PC-3 (cell line): ENCODE results near the gene HRH3. TPM values are rescaled to one million over a fixed set of nuclear protein-coding genes. Genes with fewer than 3 reads are reported as not detected.
A peak's percentile ranks its signal among the peaks of the same experiment; 100 is the strongest.

Experiments
- ATAC-seq: fragments of 200-7000 bp; cut with Tn5 transposase; 2 replicates; pipeline ENCODE4 v1.9.1; 2020; ENCODE audit warnings: mild to moderate bottlenecking, moderate library complexity
- BruUV-seq: library from RNA; stranded (reverse); fragments of 400-500 nt; replicated peaks from 2 replicates; lab custom pipeline; 2021; lab: Mats Ljungman, UMichigan
- CTCF ChIA-PET: fragments of 300-600 bp; sonication (Branson Sonifier 250); formaldehyde crosslinking; loops from one replicate; lab custom pipeline; 2022; ENCODE audit warnings: antibody characterized with exemption; lab: Charles Lee
- POLR2A ChIA-PET: fragments of 300-600 bp; sonication (Branson Sonifier 250); formaldehyde crosslinking; loops from one replicate; lab custom pipeline; 2022; ENCODE audit warnings: antibody characterized with exemption; ENCODE audit not compliant: unreplicated experiment; lab: Charles Lee
- DNase-seq: peaks from one replicate; pipeline ENCODE4 v3.0.0-alpha.2; 2015
- H2AFZ ChIP-seq: fragments of 300-600 bp; sonication (generic); 2 replicates; pipeline ENCODE4 v1.6.0; 2016; ENCODE audit warnings: antibody characterized with exemption, low read length
- H3F3A ChIP-seq: fragments of 300-600 bp; sonication (generic); one replicate; pipeline ENCODE4 v1.6.0; 2017; ENCODE audit warnings: antibody characterized with exemption, low read length, control low read depth, mild to moderate bottlenecking; ENCODE audit not compliant: unreplicated experiment
- H3K27ac ChIP-seq: fragments of 300-600 bp; sonication (generic); 2 replicates; pipeline ENCODE4 v1.5.1; 2016; ENCODE audit warnings: mild to moderate bottlenecking, low read length
- H3K27me3 ChIP-seq: fragments of 300-600 bp; sonication (generic); 2 replicates; pipeline ENCODE4 v1.6.1; 2016; ENCODE audit warnings: low read length, mixed read lengths
- H3K36me3 ChIP-seq: fragments of 300-600 bp; sonication (generic); 2 replicates; pipeline ENCODE4 v1.6.1; 2016; ENCODE audit warnings: low read depth, mixed run types, low read length, mixed read lengths
- H3K4me1 ChIP-seq: fragments of 300-600 bp; sonication (generic); 2 replicates; pipeline ENCODE4 v1.5.1; 2016; ENCODE audit warnings: low read length; ENCODE audit not compliant: insufficient read depth
- H3K4me2 ChIP-seq: fragments of 300-600 bp; sonication (generic); 2 replicates; pipeline ENCODE4 v1.6.0; 2016; ENCODE audit warnings: low read length
- H3K4me3 ChIP-seq: fragments of 300-600 bp; sonication (generic); 2 replicates; pipeline ENCODE4 v1.5.1; 2016; ENCODE audit warnings: mild to moderate bottlenecking, low read length, mixed read lengths
- H3K79me2 ChIP-seq: fragments of 300-600 bp; sonication (generic); 2 replicates; pipeline ENCODE4 v1.6.1; 2017; ENCODE audit warnings: low read length, mixed read lengths
- H3K9ac ChIP-seq: fragments of 300-600 bp; sonication (generic); 2 replicates; pipeline ENCODE4 v1.6.0; 2016; ENCODE audit warnings: mild to moderate bottlenecking, low read length
- H3K9me2 ChIP-seq: fragments of 300-600 bp; sonication (generic); replicated peaks from 2 replicates; pipeline ENCODE4 v1.6.1; 2016; ENCODE audit warnings: mixed run types, low read length, mixed read lengths
- H3K9me3 ChIP-seq: fragments of 300-600 bp; sonication (generic); 2 replicates; pipeline ENCODE4 v1.6.1; 2016; ENCODE audit warnings: low read length, mixed read lengths
- H4K20me1 ChIP-seq: fragments of 300-600 bp; sonication (generic); 2 replicates; pipeline ENCODE4 v1.6.1; 2016; ENCODE audit warnings: low read length, mixed read lengths
- CTCF ChIP-seq: fragments of 300-600 bp; sonication (generic); conservative IDR thresholded peaks from 2 replicates; pipeline ENCODE4 v1.5.1; 2017; ENCODE audit warnings: antibody characterized with exemption, low read depth, mild to moderate bottlenecking, low read length
- EZH2 ChIP-seq: fragments of 300-600 bp; sonication (generic); IDR thresholded peaks from one replicate; pipeline ENCODE4 v1.6.1; 2017; ENCODE audit warnings: antibody characterized with exemption, mild to moderate bottlenecking, low read length; ENCODE audit not compliant: unreplicated experiment
- EZH2phosphoT487 ChIP-seq: fragments of 300-600 bp; sonication (generic); IDR thresholded peaks from 2 replicates; pipeline ENCODE4 v1.6.1; 2018; ENCODE audit warnings: mild to moderate bottlenecking, antibody characterized with exemption, low read length, borderline replicate concordance
- intact Hi-C: fragments of 100-400 bp; cut with micrococcal nuclease; formaldehyde crosslinking; loops from 2 replicates; pipeline ENCODE4 v1.9.0; 2023
- total RNA-seq: library from RNA; depleted of rRNA; stranded (reverse); fragments of >200 nt; gene quantifications from 2 replicates; pipeline ENCODE4 v1.2.3, GENCODE V29; 2014

The HRH3 gene
- total RNA-seq, 1 experiment from 2014 or later = not detected

DNA sequence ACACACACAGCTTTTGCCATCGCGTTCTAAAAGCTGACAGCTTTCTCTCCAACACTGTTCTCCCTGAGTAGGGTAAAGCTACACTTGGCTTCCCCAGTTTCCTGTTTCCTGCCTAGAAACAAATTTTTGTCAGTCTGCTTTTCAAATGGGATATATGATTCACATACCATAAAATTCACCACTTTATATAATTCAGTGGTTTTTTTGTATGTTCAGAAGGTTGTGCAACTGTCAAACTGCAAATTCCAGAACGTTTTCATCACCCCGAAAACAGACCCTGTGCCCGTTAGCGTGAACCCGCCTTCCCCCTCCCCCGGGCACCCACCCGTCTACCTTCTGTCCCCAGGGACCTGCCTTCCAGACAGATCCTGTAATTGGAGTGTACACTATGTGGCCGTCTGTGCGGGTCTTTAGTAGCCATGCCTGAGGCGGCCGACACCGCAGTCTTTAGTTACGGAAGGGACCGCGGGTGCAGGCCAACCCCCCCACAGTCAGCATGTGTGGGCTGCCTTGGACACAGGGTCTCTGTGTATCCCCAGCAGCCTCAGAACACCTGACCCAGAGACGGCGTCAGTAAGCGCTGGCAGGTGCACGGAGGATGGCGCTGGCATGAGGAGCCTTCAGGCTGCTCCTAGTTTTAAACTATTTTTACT lies 16.6 kb downstream of the HRH3 start:
- H2AFZ ChIP-seq = no peak overlapping the region
- no peaks in the 10 kb centered on the region for H3K9me3 ChIP-seq
- H3K9ac ChIP-seq = no peak overlapping the region
- no peaks in the 10 kb centered on the region for H4K20me1 ChIP-seq
- no peaks in the 10 kb centered on the region for H3K27me3 ChIP-seq
- intact Hi-C loops = no loop called here
- no peaks in the 10 kb centered on the region for H3F3A ChIP-seq
- peak overlapping the region; percentile 33 for H3K4me2 ChIP-seq
- no peak overlapping the region for H3K4me3 ChIP-seq
- no TSS peak for BruUV-seq
- POLR2A ChIA-PET = interaction anchor here (0.6 kb wide), 1 partner anchor 97 kb away, joined by 5 read pairs; no protein-coding TSS in a partner anchor
- no peaks in the 10 kb centered on the region for H3K79me2 ChIP-seq
- no peak for TF ChIP-seq EZH2
- no peak for TF ChIP-seq EZH2phosphoT487
- no peak for TF ChIP-seq CTCF
- H3K27ac ChIP-seq = peak overlapping the region; percentile 14; the same call in 1 of the 2 replicates
- no peaks in the 10 kb centered on the region for H3K9me2 ChIP-seq
- CTCF ChIA-PET = no interaction called here
- DNase-seq (peak; percentile 63), ATAC-seq (peak; percentile 79)
- peaks cover 23% of the 10 kb centered on the region for H3K36me3 ChIP-seq
- H3K4me1 ChIP-seq = peaks cover 18% of the 10 kb centered on the region

- Histone ChIP-seq H3K27me3 (no peaks in the 10 kb centered on the region), H3K9ac (no peak overlapping the region), H3K9me3 (no peaks in the 10 kb centered on the region), H3K36me3 (peaks cover 29% of the 10 kb centered on the region), H3K9me2 (no peaks in the 10 kb centered on the region), H3K4me2 (peak overlapping the region; percentile 33), H3K79me2 (no peaks in the 10 kb centered on the region), H3K4me3 (no peak overlapping the region), H3K4me1 (peaks cover 18% of the 10 kb centered on the region), H2AFZ (no peak overlapping the region), H4K20me1 (no peaks in the 10 kb centered on the region), H3F3A (no peaks in the 10 kb centered on the region), H3K27ac (peak overlapping the region; percentile 14; the same call in 1 of the 2 replicates)
- DNase-seq = no peak
- BruUV-seq = TSS peak; percentile 16
- TF ChIP-seq EZH2 = no peak
- TF ChIP-seq EZH2phosphoT487 = no peak
- no peak for TF ChIP-seq CTCF
- ATAC-seq = no peak; the same call in 1 of the 2 replicates
- ChIA-PET CTCF (no interaction called here), POLR2A (interaction anchor here (0.6 kb wide), 1 partner anchor 96 kb away, joined by 5 read pairs; no protein-coding TSS in a partner anchor)
- intact Hi-C loops = no loop called here
Observed at GRCh38 chr20:62202676-62203377, 17.3 kb downstream of the HRH3 start.

DNA sequence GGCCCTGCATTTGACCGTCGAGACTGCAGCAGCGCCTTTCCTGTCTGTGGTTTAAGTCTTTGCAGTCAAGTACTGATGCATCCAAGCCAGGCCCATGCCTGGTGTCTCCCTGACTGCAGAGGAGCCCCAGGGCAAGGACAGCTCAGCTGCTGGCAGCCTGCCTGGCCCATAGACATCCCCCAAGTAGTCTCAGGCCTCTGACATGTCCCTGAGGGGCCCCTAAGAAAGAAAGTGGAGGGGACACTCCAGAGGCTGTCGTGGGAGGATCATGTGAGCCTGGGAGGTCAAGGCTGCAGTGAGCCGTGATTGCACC lies 18.0 kb downstream of the HRH3 start:
- ATAC-seq (peak; percentile 27; the same call in 1 of the 2 replicates), DNase-seq (peak; percentile 37)
- no peaks in the 10 kb centered on the region for H3K9me2 ChIP-seq
- H3F3A ChIP-seq = no peaks in the 10 kb centered on the region
- H3K4me3 ChIP-seq = no peak overlapping the region
- no peaks in the 10 kb centered on the region for H3K27me3 ChIP-seq
- H3K4me2 ChIP-seq = no peak overlapping the region
- POLR2A ChIA-PET = no interaction called here
- BruUV-seq = no TSS peak
- H4K20me1 ChIP-seq = no peaks in the 10 kb centered on the region
- no peak overlapping the region for H3K27ac ChIP-seq
- H3K9ac ChIP-seq = no peak overlapping the region
- CTCF ChIA-PET = no interaction called here
- intact Hi-C loops = no loop called here
- H3K4me1 ChIP-seq = peaks cover 18% of the 10 kb centered on the region
- no peak for TF ChIP-seq CTCF
- TF ChIP-seq EZH2phosphoT487 = no peak
- no peak for TF ChIP-seq EZH2
- H3K36me3 ChIP-seq = peaks cover 36% of the 10 kb centered on the region
- H3K79me2 ChIP-seq = no peaks in the 10 kb centered on the region
- no peak overlapping the region for H2AFZ ChIP-seq
- H3K9me3 ChIP-seq = no peaks in the 10 kb centered on the region
